GM13976 (cell line): Measurements from ENCODE around the gene CEP89.
A peak's percentile ranks its signal among the peaks of the same experiment; 100 is the strongest.
"Not testable (repeated sequence)": the region's sequence is repeated elsewhere in the genome, so short reads cannot be mapped to it uniquely, and the experiment has no call there.

Experiments used
- DNase-seq: peaks from one replicate; pipeline ENCODE4 v3.0.0; 2012; ENCODE audit warnings: low spot score
- in situ Hi-C: fragments of 300-500 bp; cut with MboI; formaldehyde crosslinking; loops from one replicate; pipeline ENCODE4 v1.12.0; 2022; ENCODE audit warnings: low sequenced_read_pairs, mixed read lengths, inconsistent platforms; ENCODE audit not compliant: unreplicated experiment
- TF ChIP-seq, protein P1 (sequence below): IDR thresholded peaks from 2 replicates; pipeline ENCODE4 v1.5.1; 2012; ENCODE audit warnings: borderline replicate concordance, mild to moderate bottlenecking; ENCODE audit not compliant: insufficient read depth; ENCODE audit errors: extremely low read depth, missing control alignments, control extremely low read depth

Gene CEP89

DNA sequence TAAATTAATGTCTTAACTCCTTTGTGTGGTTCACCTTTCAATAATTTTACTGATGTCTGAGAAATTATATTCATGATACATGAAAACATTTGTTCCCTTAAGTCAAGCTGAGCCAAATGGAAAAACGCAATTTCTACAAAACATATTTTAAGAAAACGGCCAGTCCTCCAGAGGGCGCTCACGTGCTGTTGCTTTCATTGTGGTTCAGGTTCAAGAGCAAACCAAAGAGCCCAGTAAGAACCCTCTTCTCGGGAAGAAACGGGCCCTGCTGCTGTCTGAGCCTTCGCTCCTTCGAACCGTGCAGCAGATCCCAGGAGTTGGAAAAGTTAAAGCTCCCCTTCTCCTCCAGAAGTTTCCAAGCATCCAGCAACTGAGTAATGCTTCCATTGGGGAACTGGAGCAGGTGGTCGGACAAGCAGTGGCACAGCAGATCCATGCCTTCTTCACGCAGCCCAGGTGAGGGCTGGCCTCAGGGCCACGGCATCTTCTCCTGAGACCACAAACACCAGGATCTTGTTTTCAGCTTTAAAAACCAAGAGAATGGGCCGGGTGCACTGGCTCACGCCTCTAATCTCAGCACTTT, 4.6 kb upstream of the CEP89 start:
- in situ Hi-C loops, result loop anchor here (10.0 kb wide), 1 partner anchor 138 kb away; no protein-coding TSS in a partner anchor
- TF ChIP-seq, protein P1, sequence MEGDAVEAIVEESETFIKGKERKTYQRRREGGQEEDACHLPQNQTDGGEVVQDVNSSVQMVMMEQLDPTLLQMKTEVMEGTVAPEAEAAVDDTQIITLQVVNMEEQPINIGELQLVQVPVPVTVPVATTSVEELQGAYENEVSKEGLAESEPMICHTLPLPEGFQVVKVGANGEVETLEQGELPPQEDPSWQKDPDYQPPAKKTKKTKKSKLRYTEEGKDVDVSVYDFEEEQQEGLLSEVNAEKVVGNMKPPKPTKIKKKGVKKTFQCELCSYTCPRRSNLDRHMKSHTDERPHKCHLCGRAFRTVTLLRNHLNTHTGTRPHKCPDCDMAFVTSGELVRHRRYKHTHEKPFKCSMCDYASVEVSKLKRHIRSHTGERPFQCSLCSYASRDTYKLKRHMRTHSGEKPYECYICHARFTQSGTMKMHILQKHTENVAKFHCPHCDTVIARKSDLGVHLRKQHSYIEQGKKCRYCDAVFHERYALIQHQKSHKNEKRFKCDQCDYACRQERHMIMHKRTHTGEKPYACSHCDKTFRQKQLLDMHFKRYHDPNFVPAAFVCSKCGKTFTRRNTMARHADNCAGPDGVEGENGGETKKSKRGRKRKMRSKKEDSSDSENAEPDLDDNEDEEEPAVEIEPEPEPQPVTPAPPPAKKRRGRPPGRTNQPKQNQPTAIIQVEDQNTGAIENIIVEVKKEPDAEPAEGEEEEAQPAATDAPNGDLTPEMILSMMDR, result peak; percentile 73
- peak; percentile 62 for DNase-seq

DNA sequence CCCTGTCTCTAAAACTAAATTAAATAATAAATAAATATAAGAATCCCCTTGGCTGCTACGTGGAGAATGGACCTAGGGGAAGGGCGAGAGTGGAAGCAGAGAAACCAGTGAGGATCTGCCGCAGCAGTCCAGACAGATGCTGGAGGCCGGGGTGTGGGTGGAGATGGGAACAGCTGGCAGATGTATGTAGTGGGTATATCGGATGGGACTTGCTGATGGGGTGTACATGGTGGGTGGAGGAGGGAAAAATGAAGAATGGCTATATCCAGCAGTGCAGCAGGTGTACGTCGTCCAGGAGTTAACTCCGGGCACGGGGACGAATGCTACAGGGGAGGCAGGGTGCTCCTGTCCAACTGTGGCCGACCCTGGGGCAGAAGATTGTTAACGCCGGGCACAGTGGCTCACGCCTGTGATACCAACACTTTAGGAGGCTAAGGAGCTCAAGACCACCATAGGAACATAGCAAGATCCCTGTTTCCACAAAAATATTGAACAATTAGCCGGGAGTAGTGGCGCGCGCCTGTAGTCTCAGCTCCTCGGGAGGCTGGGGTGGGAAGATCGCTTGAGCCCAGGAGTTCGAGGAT, 654 bp downstream of the CEP89 start:
- in situ Hi-C loops, result loop anchor here (10.0 kb wide), 1 partner anchor 144 kb away; no protein-coding TSS in a partner anchor
- TF ChIP-seq, protein P1, result no peak
- DNase-seq, result no peak

DNA sequence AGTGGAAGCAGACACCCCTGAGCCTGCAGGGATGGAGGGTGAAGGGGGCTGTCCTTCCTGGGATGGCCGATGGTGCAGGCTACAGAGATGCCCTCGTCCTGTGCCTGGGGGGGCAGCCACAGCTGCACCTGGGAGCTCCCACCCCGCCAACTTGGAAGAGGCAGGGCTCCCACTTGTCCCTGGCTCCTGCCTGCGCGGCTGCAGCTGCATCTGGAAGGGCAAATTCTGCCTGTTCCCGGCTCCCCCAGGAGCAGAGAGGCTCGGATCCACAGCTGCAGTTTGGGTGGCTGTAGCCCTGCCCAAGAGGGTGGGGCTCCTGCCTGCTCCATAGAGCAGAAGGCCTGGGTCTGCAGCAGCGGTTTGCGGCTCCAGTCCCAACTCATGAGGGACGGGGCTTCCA, 2.2 kb downstream of the CEP89 start:
- DNase-seq, result no peak
- TF ChIP-seq, protein P1, result no peak
- in situ Hi-C loops, result no loop called here

DNA sequence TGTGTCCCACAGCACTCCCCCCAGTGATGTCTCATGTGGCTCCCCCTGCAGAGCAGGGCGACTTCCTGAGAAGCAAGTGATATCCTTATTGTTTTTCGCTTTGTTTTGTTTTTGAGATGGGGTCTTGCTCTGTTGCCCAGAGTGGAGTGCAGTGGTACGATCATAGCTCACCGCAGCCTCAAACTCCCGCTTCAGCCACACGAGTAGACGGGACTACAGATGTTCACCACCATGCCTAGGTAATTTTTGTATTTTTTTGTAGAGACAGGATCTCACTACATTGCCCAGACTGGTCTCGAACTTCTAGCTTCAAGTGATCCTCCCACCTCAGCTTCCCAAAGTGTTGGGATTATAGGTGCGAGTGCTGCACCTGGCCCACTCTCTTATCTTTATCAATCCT, 5.0 kb downstream of the CEP89 start:
- in situ Hi-C loops, result no loop called here
- TF ChIP-seq, protein P1, result no peak
- no peak for DNase-seq

DNA sequence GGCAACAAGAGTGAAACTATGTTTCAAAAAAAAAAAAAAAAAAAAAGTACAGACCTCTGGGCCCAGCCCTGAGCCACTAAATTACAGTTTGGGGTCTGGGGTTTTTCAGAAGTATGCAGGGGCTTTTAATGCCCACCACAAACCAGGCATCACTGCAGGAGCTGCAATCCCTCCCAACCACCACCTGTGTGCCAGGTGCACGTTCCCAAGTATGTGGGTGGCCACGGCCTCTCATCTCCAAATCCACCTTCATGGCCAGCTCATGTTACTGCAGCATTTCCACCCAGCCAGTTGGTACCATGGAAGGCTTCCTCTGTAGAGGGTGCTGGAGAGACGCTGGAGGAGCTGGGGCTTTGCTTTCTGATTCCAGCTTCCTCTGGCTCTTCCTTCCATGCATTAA, 26.5 kb downstream of the CEP89 start:
- DNase-seq, result no peak
- TF ChIP-seq, protein P1, result no peak
- in situ Hi-C loops, result no loop called here

DNA sequence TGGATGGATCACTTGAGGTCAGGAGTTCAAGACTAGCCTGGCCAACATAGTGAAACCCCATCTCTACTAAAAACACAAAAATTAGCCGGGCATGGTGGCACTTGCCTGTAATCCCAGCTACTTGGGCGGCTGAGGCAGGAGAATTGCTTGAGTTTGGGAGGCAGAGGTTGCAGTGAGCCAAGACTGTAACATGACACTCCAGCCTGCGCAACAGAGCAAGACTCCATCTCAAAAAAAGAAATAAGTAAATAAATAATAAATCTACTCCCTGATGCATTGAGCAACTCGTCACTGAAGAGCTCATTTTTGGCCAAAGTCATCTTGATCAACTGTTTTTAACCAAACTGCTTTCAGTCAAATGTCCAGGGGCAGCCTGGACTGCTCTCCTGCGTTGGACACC, 30.5 kb downstream of the CEP89 start:
- DNase-seq, in situ Hi-C loops: not testable (repeated sequence)

DNA sequence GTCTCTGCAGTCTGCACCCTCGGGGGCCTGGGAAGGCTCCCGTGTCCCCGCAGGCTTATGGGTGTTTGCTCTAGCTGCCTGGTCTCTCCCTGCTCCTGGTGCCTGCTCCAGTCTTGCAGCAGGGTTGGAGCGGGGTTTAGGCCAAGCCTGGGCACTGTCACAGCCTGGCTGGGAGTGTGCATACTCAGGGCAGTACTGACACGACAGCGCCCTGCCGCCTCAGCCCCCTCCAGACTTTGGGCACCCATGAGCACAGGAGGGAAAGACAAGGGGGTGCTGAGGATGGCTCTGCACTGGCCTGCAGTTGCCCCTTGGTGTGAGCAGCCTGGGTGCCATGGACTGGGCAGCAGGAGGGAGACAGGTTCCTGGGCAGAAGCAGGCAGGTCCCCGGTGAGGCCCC, 35.7 kb downstream of the CEP89 start:
- DNase-seq, result no peak
- in situ Hi-C loops, result no loop called here
- TF ChIP-seq, protein P1, result no peak
